HFFc6 (cell line): ENCODE measurements around the gene SNX5. TPM values are rescaled to one million over a fixed set of nuclear protein-coding genes. Genes with fewer than 3 reads are reported as not detected.

Experiments
- DNase-seq: peaks from one replicate; pipeline ENCODE4 v3.0.0-alpha.2; 2018
- H3K27ac Mint-ChIP-seq: 2 replicates; pipeline ENCODE4 v1.8.0; 2020; ENCODE audit warnings: mild to moderate bottlenecking, mixed read lengths
- H3K27me3 Mint-ChIP-seq: 2 replicates; pipeline ENCODE4 v1.8.0; 2021; ENCODE audit warnings: mild to moderate bottlenecking, moderate library complexity, mixed read lengths; ENCODE audit not compliant: insufficient read depth
- H3K36me3 Mint-ChIP-seq: 2 replicates; pipeline ENCODE4 v1.8.0; 2021; ENCODE audit warnings: low read depth, mixed read lengths
- H3K4me1 Mint-ChIP-seq: 2 replicates; pipeline ENCODE4 v1.8.0; 2020; ENCODE audit warnings: low read depth, mixed read lengths
- H3K4me3 Mint-ChIP-seq: 2 replicates; pipeline ENCODE4 v1.8.0; 2020; ENCODE audit warnings: mild to moderate bottlenecking, moderate library complexity, mixed read lengths
- H3K9me3 Mint-ChIP-seq: 2 replicates; pipeline ENCODE4 v1.8.0; 2020; ENCODE audit warnings: mild to moderate bottlenecking, mixed read lengths
- total RNA-seq, 6 experiments: library from RNA; stranded (reverse); fragmentation: NEBNext Ultra II Directional; extraction: Animal tissue kit (Norgen Biotek cat#: 25700); gene quantifications; 2 replicates in 1 of 6; 3 replicates in 5 of 6; pipeline ENCODE4 v1.2.3, GENCODE V29; 2021
- TF ChIP-seq, protein P1 (sequence below): fragments of 200-600 bp; sonication (generic); IDR thresholded peaks from 2 replicates; pipeline ENCODE4 v1.5.0; 2021; ENCODE audit warnings: antibody characterized with exemption, mild to moderate bottlenecking

SNX5 gene
- total RNA-seq, 6 experiments from 2014 or later, result 69.6 to 97.5 (median 81.8) TPM

GRCh38 chr20:17936761-17937732 lies 31.5 kb downstream of the SNX5 start:
- Mint-ChIP-seq H3K4me1 (peaks cover 42% of the 10 kb centered on the region), H3K27ac (peak overlapping the region; percentile 50), H3K27me3 (no peaks in the 10 kb centered on the region), H3K4me3 (peak overlapping the region; percentile 14), H3K36me3 (peaks cover 16% of the 10 kb centered on the region), H3K9me3 (peaks cover 4% of the 10 kb centered on the region)
- peak; percentile 38 for DNase-seq
- TF ChIP-seq, protein P1, sequence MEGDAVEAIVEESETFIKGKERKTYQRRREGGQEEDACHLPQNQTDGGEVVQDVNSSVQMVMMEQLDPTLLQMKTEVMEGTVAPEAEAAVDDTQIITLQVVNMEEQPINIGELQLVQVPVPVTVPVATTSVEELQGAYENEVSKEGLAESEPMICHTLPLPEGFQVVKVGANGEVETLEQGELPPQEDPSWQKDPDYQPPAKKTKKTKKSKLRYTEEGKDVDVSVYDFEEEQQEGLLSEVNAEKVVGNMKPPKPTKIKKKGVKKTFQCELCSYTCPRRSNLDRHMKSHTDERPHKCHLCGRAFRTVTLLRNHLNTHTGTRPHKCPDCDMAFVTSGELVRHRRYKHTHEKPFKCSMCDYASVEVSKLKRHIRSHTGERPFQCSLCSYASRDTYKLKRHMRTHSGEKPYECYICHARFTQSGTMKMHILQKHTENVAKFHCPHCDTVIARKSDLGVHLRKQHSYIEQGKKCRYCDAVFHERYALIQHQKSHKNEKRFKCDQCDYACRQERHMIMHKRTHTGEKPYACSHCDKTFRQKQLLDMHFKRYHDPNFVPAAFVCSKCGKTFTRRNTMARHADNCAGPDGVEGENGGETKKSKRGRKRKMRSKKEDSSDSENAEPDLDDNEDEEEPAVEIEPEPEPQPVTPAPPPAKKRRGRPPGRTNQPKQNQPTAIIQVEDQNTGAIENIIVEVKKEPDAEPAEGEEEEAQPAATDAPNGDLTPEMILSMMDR, result no peak

GRCh38 chr20:17936286-17936760 lies 32.3 kb downstream of the SNX5 start:
- Mint-ChIP-seq H3K27me3 (no peaks in the 10 kb centered on the region), H3K36me3 (peaks cover 12% of the 10 kb centered on the region), H3K27ac (peak overlapping the region; percentile 50), H3K4me3 (peak overlapping the region; percentile 14; the same call in 1 of the 2 replicates), H3K9me3 (peaks cover 6% of the 10 kb centered on the region), H3K4me1 (peaks cover 42% of the 10 kb centered on the region)
- TF ChIP-seq, protein P1, result no peak
- no peak for DNase-seq

- peaks cover 42% of the 10 kb centered on the region for H3K4me1 Mint-ChIP-seq
- no peak for DNase-seq
- no peak overlapping the region for H3K4me3 Mint-ChIP-seq
- H3K27me3 Mint-ChIP-seq, result no peaks in the 10 kb centered on the region
- TF ChIP-seq, protein P1, result no peak
- peaks cover 10% of the 10 kb centered on the region; the same call in 1 of the 2 replicates for H3K36me3 Mint-ChIP-seq
- H3K27ac Mint-ChIP-seq, result no peak overlapping the region
- peaks cover 6% of the 10 kb centered on the region for H3K9me3 Mint-ChIP-seq
Measured at GRCh38 chr20:17935761-17936160, 32.8 kb downstream of the SNX5 start.

DNA sequence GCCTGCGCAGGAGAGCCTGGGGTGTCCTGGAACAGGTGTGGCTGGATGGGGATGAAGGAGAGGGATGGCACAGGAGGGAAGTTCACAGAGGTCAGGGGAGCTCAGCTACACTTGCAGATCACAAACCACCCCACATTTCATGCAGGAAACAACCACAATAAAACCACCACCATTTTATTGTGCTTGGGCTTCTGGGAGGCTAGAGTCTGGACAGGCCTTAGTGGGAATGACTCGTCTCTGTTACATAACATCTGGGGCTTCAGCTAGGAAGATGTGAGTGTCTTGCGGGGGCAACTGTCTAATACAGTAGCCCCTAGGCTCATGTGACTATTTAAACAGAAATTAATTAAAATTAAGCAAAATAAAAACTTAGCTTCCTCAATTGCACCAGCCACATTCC lies 33.4 kb downstream of the SNX5 start:
- TF ChIP-seq, protein P1, result no peak
- DNase-seq, result no peak
- Mint-ChIP-seq H3K27ac (no peak overlapping the region), H3K4me1 (peaks cover 36% of the 10 kb centered on the region), H3K9me3 (peaks cover 6% of the 10 kb centered on the region), H3K36me3 (peaks cover 5% of the 10 kb centered on the region; the same call in 1 of the 2 replicates), H3K4me3 (no peak overlapping the region), H3K27me3 (no peaks in the 10 kb centered on the region)

DNA sequence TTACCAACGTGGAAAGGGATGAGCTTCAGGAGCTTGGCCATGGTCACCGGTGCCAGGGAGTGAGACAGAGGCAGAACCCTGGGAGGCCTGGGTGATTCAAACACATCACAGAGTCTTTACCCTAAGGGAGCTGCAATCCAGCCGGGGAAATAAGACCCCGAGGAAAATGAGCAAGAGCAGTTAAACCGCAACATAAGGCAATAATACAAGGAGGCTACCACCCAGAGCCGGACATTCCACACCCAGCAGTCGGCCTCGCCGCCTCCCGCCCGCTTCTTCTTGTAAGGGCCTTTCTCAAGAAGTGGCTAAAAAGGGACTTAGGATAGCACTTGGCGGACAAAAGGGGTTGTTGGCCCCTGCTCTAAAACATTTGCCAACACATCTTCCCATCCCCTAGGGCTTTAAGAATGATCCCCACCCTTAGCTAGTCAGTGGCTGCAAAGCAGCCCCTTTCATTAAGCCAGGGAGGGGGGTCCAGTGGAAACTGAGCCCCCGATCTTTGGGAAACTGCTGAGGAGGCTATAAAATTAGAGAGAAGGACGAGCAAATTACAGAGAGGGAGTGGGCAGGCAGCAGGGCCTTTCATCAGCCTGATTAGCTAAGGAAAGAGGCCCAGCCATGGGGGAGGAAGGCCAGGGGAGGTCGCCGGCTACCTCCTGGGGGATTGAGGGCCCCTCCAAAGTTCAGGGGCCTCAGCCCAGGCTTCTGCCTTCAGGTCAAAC lies 34.3 kb downstream of the SNX5 start:
- Mint-ChIP-seq H3K36me3 (peaks cover 5% of the 10 kb centered on the region; the same call in 1 of the 2 replicates), H3K4me1 (peaks cover 29% of the 10 kb centered on the region), H3K9me3 (peaks cover 6% of the 10 kb centered on the region), H3K27me3 (peaks cover 4% of the 10 kb centered on the region; the same call in 1 of the 2 replicates), H3K27ac (no peak overlapping the region), H3K4me3 (no peak overlapping the region)
- TF ChIP-seq, protein P1, result no peak
- DNase-seq, result no peak
